Stimulated activated CD4-positive, alpha-beta T cell treated with anti-CD3 and anti-CD28 coated beads, Interleukin-4, amount 100 ng/mL, for 4 hours (primary cell): ENCODE data around the gene NMNAT2.
A peak's percentile ranks its signal among the peaks of the same experiment; 100 is the strongest.

Experiments
- DNase-seq, 2 experiments: peaks; one replicate each; pipeline ENCODE4 v3.0.0-alpha.2; 2020

Gene NMNAT2

DNA sequence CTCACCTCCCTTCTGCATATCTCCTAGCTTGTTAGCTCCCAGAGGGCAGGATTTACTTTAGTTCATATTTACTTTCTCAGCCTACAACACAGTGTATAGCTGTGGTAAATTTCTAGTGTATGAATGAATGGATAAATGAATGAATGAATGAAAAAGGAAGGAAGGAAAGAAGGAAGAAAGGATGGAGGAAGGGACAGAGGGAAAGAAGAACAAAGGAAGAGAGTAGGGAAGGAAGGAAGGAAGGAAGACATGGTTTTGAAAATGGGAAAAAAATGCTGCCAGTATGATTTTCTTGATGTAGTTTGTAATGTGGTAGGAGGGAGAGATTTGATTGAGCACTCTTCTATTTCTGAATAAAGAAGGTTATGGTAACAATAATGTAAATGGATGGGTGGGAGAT, 185.1 kb downstream of the NMNAT2 start:
- DNase-seq, result no peak

DNA sequence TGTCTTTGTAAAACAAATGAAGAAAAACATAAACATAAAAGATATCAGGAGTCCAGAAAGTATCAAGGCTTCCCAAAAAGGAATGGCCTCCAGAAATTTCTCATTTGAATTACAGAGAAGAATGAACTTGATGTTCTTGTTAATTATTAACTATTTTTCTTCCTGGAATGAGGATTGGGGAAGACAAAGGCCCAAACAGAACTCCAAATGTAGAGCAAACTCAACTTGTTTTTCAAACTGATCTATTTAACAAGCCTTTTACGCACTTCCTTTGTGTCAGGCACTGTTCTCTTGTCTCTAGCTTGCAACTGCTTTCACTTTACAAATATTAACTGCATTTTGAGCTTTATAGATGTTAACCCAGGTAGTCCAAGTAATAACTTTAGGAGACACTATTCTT, 186.6 kb downstream of the NMNAT2 start:
- no peak for DNase-seq

DNA sequence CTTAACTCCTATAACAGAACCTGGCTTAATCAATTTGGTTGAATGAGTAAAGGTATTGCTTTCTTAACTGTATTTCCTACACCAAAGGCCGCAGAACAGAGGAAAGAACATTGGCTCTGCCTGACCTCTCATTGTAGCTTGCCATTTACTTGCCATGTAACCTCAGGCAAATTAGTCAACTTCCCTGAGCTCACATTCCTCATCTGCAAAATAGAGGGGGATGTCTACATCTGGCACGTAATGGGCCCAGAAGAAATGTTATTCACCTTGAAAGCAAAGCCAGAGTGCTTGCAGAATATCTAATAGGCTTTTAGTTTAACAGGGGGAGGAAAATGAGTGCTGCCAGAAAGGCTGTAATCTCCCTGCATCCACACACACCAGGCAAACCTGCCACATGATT, 187.8 kb downstream of the NMNAT2 start:
- no peak for DNase-seq

DNA sequence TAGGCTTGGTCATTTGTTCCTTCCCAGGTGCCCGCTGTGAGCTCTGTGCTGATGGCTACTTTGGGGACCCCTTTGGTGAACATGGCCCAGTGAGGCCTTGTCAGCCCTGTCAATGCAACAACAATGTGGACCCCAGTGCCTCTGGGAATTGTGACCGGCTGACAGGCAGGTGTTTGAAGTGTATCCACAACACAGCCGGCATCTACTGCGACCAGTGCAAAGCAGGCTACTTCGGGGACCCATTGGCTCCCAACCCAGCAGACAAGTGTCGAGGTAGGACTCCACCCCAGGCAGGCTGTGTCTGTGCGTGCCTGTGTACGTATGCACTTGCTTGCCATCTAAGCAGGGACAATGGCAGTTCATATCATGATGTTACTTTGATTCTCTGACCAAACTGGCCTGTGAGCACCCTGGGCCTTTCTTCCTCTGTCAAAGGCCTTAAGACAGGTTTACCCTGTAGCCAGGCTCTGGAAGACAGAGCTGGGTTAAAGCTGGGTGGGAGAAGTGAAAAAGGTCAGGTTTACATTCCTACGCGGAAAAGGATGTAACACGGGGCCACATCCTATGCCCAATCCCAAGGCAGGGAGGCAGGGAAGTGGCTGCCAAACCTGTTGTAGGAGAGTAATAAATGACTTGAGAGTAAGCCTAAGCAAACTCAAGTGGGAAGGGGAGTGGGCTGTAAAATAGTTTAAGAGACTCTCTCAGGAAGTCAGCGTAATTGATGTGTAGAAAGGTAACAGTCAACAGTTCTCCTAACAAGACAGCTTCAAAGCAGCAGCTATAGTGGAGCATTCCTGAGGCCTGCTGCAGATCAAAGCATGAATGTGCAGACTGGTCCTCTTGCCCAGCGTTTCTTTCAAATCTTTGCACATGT, 189.6 kb downstream of the NMNAT2 start:
- DNase-seq, result no peak

DNA sequence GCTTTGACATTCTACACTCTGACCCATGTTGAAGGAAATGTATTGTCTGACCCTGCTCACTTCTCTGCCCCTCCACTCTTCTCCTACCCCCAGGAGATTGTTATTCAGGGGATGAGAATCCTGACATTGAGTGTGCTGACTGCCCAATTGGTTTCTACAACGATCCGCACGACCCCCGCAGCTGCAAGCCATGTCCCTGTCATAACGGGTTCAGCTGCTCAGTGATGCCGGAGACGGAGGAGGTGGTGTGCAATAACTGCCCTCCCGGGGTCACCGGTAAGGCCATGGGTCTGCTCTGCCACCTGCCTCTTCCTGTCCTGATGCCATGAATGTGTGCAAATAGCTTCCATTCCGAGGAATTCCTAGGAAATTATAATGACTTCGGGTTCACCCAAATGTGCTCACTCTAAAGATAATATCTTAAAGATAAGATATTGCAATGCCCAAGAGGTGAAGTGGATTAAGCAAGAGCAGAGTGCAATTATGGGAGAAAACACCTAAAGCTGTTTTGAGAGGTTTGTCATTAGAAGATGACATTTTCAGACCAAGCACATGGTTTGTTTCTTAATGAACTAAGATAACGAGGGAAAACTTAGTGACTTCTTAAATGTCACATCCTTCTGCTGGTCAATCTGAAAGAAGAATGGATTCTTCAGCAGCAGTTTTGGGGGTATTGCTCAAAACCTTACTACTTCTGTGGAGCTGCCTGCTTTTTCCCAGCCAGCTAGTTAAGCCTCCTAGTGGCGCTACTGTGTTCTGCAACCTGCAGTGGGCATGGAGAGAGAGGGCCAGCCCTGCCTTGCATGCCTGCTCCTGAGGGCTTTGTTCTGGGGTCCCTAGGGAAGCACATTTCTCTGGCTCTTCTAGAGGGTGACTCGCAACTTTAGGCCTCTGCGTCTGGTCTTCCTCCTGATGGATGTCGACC, 190.5 kb downstream of the NMNAT2 start:
- DNase-seq, result peak in 1 of 2 experiments; percentile 14

DNA sequence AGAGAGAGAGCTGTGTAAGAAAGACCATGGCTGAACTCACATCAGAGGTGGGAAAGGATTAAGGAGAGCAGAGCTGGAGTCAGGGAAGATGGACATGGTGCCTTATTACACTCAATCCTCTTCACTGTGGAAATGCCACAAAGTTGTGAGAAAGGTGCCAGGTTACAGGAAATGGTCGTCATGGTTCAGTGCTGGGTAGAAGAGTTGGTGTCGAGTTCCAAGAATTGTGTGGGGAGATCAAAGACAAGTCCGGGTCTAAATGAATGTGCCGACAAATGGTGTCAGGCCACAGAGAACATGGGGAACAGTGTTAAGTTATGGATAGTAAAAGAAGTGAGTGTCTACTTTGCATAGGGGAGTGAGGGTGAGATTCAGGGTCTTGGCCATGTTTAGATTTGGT, 191.2 kb downstream of the NMNAT2 start:
- no peak for DNase-seq

DNA sequence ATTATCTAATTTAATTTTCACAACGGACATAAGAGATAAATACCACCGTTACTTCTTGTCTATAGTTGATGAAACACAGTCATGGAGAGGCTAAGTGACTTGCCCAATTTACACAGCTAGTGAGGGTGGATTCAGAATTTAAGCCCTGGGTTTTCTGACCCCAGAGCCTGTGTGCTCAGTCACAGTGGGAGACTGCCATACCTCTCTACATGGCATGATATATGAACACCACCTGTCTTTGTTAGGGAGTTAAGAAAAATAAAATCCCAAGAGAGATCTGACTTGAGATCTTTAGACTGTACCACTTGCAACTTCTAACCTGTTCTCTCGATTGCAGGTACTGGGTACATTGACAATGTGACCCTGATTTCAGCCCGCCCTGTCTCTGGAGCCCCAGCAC, 191.8 kb downstream of the NMNAT2 start:
- no peak for DNase-seq

DNA sequence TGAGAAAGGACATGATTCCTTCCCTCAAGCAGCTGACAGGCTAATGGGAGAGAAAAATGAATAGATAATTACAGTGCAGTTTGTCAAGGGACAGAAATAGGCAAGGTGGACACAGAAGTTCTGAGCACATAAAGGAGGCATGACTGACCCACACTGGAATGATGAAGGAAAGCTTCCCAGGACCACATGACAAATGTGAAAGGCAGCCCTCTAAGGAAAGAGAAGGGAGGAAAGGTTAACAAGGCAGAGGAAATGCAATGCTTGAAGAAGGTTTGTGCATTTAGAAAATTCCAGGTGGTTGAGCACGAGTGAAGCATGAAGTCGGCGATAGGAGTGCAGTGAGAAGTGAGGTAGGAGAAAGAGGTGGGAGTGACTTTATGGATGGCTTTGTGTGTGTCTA, 194.7 kb downstream of the NMNAT2 start:
- no peak for DNase-seq

DNA sequence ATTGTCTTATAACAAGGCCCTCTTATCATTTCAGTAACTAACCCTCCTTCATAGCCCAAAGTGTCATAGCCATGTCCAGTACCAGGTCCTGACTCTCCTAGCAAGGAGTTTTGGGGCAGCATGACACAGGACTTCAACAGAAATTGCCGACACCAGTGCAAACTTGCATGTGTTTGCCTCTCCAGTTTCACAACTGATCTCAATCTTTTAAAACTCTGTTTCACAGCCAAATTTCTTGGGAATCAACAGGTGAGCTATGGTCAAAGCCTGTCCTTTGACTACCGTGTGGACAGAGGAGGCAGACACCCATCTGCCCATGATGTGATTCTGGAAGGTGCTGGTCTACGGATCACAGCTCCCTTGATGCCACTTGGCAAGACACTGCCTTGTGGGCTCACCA, 195.3 kb downstream of the NMNAT2 start:
- no peak for DNase-seq

DNA sequence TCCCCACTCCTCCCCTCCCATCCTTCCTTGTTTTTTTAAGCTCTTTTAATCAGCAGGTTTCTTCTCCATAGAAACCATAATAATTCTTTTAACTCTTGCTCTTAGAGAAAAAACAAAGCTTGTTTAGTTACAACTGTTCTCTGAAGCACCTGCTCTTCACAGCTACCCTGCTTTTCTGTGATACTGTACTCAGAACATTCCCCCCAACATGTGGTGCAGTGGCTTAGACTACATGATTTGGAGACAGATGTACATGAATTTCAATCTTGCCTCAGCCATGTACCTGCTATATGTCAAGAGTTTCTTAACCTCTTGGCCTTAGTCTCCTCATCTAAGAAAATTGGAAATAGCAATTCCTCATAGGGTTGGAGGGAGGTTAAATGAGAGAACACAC, 198.6 kb downstream of the NMNAT2 start:
- DNase-seq, result no peak

DNA sequence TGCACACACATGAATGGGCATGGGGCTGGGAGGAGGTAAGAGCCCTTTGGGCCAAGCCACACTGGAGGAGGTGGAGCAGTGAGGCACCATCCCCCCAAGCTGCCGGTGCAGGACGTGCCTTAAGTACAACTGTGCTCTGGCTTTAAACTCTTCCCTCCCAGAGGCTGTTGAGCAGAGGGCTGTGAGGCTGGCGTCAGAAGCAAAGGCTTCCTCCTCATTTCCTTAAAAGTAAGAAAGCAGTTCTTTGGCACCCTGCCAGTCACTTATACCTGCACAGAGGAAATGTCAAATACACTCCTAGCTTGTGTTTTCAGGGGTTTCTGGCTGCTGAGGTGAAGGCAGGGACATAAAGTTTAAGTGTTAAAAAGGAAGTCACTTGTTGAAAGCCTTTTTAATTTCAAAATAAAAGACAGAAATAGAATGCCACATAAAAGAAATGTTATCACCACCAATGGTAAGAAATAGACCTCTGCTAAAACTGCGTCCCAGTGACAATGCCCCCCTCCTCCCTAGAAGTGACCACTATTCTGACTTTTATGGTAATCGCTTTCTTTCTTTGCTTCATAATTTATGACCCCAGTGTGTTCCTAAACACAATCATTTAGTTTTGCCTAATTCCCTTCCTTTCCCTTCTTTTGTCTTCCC, 199.1 kb downstream of the NMNAT2 start:
- DNase-seq, result peak in 1 of 2 experiments; percentile 35

DNA sequence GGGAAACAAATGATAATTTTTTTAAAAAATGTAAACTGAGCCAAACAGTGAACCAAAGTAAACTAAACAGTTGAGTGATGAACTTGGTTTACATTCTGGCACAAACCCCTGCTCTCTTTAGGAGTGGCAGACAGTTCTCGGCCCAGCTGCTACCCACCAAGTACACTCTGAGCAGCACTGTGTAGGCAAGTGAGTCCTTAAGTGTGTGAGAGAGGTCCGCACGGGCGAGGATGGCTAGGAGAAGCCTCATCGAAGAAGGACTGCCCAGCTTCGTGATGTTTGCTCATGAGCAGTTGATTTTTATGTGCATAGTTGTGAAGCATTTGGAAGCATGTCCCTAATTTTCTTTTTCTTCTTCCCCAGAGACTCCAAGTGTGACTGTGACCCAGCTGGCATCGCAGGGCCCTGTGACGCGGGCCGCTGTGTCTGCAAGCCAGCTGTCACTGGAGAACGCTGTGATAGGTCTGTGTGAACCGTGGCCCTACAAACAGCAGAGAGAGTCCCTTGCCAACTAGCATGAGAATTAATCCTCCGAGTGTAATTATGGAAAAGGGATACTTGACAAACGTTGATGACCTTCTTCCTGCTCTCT, 200.1 kb downstream of the NMNAT2 start:
- DNase-seq, result no peak

DNA sequence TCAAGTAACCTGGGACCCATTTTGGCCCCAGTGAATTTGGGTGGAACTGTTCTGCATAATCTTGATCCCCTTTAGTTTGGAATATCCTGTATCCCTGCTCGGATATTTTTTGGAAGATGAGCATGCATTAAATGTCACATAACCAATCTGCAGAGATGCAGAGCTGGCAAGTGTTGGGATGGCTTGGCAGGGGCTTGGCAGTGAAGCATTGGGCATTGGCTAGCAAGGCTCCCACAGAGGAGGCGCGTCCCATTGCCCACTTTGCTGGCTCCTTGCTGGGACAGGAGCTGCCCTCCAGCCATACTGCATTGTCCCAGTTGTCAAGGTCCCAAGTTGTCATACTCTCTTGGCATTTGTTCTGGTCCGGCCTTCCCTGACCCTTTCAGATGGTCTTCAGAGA, 202.2 kb downstream of the NMNAT2 start:
- DNase-seq, result no peak

DNA sequence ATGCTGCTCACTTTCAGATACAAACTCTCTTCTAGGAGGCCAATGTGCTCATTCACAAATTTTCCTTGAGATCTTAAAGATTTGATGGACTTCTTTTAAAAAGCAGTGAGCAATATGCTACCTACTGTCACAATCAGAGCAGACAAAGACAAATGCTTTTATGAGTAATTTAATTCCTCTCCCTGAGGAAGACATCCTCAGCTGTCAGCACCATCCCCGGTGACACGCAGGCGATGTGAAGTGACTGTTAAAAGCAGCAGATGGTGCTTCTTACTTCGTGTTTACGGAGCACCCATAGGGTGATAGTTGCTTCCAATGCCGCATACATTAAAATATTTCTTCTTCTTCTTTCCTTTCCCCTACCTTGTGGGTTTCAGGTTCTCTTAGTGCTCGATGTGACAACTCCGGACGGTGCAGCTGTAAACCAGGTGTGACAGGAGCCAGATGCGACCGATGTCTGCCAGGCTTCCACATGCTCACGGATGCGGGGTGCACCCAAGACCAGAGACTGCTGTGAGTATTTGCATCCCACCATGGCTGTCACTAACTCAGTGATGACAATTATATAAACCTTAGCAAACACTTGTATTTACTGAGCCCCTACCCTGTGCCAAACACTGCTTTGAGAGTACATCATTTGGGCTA, 203.0 kb downstream of the NMNAT2 start:
- no peak for DNase-seq

DNA sequence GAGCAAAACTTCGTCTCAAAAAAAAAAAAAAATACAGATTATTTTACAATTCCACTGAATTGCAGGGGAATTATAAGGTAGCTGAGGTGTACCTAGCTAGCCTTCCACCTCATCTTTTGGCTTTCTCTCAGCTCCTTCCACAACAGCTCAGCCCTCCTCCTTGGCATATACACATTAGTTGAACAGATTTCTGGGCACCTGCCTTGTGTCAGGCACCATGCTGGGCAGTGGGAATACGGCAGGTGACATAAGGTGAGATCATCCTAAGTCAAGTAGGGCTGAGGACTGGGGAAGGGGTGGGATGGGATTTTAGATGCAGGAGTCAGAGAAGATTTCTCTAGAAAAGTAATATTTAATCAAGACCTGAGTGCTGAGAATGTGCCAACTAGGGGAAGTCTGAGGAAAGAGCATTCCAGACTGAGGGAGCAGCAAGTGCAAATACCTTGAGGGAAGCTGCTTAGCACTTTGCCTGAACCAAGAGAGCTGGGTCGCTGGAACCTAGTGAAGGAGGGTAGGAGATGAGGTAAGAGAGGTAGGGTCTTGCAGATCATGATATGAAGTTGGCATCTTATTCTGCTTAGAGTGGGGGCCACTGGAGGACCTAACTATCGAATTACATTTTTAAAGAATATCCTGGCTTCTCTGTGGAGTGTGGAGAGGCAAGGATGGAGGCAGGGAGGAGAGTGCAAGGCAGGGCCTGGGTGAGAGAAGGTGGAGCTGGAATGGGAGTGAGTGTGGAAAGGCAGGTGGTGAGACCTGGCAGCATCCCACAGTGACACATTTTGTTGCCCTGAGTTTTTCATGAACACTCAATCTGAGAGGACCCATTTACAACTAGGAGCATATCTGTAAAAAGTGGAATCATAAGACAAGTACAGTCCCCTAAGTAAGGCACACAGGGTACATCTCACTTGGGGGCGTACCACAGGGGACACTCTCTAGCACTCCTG, 203.9 kb downstream of the NMNAT2 start:
- no peak for DNase-seq

DNA sequence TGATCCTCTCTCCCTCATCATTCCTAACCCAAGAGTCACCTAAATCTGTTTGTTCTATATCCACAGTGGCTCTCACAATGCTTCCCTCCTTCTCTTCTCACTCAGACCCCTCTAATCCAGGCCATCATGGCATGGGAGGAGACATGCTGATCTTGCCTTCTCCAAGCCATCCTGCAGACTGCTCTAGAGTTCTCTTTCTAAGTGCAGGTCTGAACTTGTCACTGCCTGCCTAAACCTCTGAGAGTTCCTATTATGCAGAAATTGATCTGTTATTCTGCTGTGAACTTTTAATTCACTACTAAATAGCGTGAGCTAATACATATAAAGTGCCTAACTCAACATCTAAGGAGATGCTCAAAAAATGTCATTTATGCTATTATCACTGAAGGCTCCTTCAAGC, 205.3 kb downstream of the NMNAT2 start:
- DNase-seq, result no peak

DNA sequence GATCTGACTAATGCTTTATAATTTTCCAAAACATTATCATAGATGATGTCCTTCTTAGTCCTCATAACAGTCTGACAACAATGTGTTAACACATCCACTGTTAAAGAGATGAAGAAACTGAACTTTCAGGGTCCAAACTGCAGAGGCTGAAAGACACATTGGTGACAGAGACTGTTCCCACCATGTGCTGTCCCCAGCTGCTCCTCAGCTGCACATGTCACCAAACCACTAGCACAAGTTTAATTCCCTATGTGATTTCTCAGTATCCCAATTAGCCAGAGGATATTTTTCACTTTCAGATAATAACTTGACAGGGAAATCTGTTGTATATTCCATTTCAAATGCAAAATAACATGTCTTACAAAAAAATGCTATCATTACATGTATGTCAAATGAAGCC, 207.5 kb downstream of the NMNAT2 start:
- DNase-seq, result no peak

DNA sequence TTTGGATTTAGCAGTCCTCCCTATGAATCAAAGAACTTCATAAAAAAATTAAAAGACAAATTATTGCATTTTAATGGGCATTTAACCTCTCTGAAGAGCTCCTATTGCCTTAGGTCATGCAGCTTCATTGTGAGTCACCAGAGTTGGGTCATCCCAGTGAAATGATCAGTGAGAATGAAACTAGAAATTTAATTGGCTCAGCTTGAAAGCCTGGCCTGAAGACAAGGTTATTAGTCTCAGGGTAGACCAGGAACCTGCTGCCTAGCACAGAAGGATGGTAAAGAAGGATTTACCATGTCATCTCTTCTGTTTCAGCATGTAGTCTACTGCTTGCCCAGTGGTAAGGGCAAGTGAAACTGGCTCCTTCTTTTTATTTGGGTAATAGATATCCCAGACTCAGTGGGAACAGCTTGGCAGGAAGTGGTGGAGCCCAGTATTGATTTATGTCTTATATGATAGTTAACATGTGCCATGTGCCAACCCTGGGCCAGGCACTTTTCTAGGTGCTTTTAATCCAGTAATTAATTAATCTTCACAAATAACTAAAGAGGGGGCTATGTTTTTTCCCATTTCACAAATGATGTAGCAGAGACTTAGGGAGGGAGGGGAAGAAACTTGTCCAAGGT, 208.5 kb downstream of the NMNAT2 start:
- DNase-seq, result no peak

DNA sequence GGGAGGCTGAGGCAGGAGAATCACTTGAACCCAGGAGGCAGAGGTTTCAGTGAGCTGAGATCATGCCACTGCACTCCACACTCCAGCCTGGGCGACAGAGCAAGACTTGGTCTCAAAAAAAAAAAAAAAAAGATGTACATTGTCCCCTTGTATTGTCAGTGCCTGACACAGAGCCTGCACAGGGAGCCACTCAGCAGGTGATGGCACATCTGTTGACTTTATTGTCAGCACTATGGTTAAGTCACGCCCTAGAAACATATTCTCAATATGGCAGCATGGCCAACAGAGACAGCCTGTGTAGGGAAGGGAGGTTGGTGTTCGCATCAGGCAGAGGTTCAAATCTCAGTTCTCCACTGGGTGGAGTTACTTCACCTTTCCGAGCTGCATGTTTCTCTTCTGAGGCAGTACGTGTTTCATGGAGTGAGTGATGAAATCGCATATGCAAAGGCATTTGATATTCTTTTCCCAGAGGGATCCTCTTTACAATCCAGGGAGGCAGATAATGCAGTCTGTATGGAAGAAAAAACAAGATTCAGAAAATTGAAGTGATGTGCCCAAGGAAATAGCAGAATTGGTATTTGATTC, 211.6 kb downstream of the NMNAT2 start:
- no peak for DNase-seq

DNA sequence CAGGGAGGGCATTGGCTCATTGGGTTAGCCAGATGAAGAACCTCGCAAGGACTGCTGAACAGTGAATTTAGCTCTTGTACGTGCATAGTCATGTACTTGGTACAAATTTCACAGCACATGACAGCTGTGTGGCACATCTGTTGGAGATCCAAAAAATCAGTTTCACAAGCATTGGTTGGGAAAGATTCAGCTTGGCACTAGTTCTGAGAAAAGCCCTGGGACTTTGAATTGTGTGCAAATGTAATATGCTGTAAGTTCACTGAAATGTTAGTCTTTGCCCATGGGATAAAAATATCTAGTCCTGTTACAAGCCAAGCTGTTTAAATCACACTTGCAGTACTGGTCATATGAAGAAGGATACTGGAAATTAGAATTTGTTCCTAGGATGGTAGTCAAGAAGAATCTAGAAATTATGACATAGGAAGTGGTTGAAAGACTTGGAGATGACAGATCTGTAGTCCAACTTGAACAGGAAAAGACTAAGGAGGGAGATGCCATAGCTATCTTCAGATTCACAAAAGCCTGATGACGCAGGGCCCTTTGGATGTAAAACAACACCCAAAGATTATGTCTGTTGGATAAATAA, 212.9 kb downstream of the NMNAT2 start:
- no peak for DNase-seq
